HG03558 (cell line): ENCODE results near the gene NDUFC1.
A peak's percentile ranks its signal among the peaks of the same experiment; 100 is the strongest.

Experiments
- ATAC-seq: cut with Tn5 transposase; IDR thresholded peaks from one replicate; pipeline ENCODE4 v1.9.1; 2021; ENCODE audit warnings: moderate number of reproducible peaks; ENCODE audit not compliant: unreplicated experiment; ENCODE audit errors: extremely low read depth

NDUFC1 gene

GRCh38 chr4:139300431-139301112 lies 1.7 kb downstream of the NDUFC1 start:
- ATAC-seq = peak; percentile 1

GRCh38 chr4:139299536-139299935 lies 2.7 kb downstream of the NDUFC1 start:
- no peak for ATAC-seq

GRCh38 chr4:139297001-139297410 lies 5.3 kb downstream of the NDUFC1 start:
- ATAC-seq = no peak

GRCh38 chr4:139295942-139296299 lies 6.4 kb downstream of the NDUFC1 start:
- no peak for ATAC-seq

- peak; percentile 83 for ATAC-seq
These were observed 6.9 kb downstream of the NDUFC1 start for GRCh38 chr4:139295206-139295941.

GRCh38 chr4:139286186-139286698 lies 16.0 kb downstream of the NDUFC1 start:
- ATAC-seq = no peak

- ATAC-seq = no peak
These were observed 19.6 kb downstream of the NDUFC1 start for GRCh38 chr4:139282721-139283075.

GRCh38 chr4:139282065-139282720 lies 20.1 kb downstream of the NDUFC1 start:
- no peak for ATAC-seq

GRCh38 chr4:139279760-139280620 lies 22.3 kb downstream of the NDUFC1 start, which contains the start of gene MGARP:
MGARP (minus strand) TSS chr4:139280225; CDS start chr4:139280158, 67 bp downstream.
- no peak for ATAC-seq

GRCh38 chr4:139278912-139279759 lies 23.1 kb downstream of the NDUFC1 start:
- no peak for ATAC-seq

GRCh38 chr4:139278485-139278884 lies 23.8 kb downstream of the NDUFC1 start:
- ATAC-seq = no peak

GRCh38 chr4:139275281-139275735 lies 27.0 kb downstream of the NDUFC1 start:
- ATAC-seq = no peak

GRCh38 chr4:139274790-139275189 lies 27.5 kb downstream of the NDUFC1 start:
- ATAC-seq = no peak

- ATAC-seq = no peak
These were observed 28.4 kb downstream of the NDUFC1 start for GRCh38 chr4:139273835-139274234.

GRCh38 chr4:139267301-139267700 lies 35.0 kb downstream of the NDUFC1 start:
- no peak for ATAC-seq

- ATAC-seq = peak; percentile 89
These were observed 35.6 kb downstream of the NDUFC1 start for GRCh38 chr4:139266583-139267257.

GRCh38 chr4:139266208-139266582 lies 36.1 kb downstream of the NDUFC1 start:
- ATAC-seq = no peak

GRCh38 chr4:139265654-139266053 lies 36.6 kb downstream of the NDUFC1 start:
- no peak for ATAC-seq

GRCh38 chr4:139256349-139256748 lies 45.9 kb downstream of the NDUFC1 start:
- ATAC-seq = no peak
